Endometrium (tissue), 2 donors: Measurements from ENCODE around the gene NDUFAF2.

ENCODE experiments used
- FAIRE-seq: peaks from 2 replicates; lab custom pipeline; 2012; peaks lifted over from hg19 to GRCh38; lab: Jason Lieb, UNC
- donor health status: control.
- donor health status: control.

Gene NDUFAF2

GRCh38 chr5:61123145-61123544 is 178.1 kb downstream of the NDUFAF2 start:
- no peak for FAIRE-seq

DNA sequence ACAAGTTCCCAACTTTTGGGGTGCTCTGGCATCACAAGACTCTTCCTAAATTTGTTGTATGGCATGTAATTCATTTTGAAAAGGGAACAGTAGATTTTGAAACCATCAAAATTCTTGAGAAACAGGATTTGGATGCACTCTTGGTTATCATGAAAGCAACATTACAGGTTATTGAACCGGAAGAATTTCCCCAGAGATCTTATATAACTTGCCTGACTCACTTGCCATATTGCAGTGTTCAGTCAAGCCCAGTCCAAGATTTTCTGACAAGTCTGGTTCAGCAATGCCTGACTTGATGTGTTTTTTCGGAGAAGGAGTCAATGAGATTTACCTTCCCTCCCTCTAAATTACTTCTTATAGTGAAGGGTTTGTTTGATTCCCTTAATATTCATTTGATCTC is 185.3 kb downstream of the NDUFAF2 start:
- no peak for FAIRE-seq

DNA sequence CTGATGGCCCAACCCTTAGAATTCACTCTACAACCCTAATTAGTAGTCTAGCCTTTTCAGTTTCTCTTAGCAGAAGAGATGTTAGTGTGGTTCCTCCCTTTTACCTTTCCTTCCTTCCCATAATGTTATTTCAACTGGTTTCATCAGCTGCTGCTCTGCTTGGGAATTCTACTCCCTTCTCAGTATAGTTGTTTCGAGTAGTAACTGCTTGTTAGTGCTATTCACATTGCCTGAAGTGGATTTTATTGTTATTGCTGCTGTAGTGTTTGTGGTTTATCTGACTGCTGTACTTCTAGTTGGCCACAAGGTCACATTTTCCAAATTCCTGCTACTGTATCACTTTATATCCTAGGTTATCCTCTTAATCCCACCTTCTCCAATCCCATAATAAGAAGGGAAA is 187.6 kb downstream of the NDUFAF2 start:
- FAIRE-seq = no peak

DNA sequence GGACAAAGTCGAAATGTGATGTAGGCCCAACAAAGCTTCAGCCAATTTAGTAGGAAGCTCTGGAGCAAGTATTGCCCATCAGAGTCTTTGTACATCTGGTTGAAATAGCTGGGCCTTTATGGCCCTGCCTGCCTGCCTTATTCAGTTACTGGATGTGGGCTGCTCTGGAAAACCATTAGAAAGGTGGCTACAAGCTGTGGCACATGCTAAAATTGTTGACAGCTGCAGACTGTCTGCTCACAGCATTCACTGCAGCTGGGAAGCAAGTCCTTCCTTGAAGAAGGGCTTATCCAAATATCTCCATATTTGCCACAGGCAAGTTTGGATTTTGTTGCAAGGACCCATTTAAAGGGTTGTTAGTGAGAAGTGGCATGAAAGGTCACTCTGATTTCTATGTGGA is 192.8 kb downstream of the NDUFAF2 start:
- FAIRE-seq = no peak

GRCh38 chr5:61139094-61139873 is 194.3 kb downstream of the NDUFAF2 start:
- FAIRE-seq = no peak

- no peak for FAIRE-seq
Measured at GRCh38 chr5:61139931-61140330, 194.9 kb downstream of the NDUFAF2 start.

GRCh38 chr5:61141801-61142200 is 196.8 kb downstream of the NDUFAF2 start:
- FAIRE-seq = no peak

GRCh38 chr5:61142391-61142790 is 197.4 kb downstream of the NDUFAF2 start:
- FAIRE-seq = no peak

DNA sequence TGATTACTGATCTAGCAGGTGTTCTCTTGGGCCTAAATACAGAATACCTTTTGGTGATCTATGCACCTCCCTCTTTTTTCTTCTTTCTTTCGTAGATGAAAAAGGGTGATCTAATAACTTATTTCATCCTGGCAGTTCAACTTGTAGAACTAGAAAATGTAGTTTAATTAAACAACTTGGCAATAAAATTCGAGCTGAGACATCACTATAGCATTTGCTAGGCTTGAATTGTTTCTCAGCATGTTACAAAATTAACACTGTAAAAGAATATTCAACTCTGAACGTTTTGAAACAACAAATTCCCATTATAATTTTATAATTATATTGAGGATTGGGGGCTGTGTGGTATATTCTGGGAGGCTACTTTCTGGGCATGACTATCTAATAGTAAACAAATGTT is 197.8 kb downstream of the NDUFAF2 start:
- no peak for FAIRE-seq

GRCh38 chr5:61148515-61148914 is 203.5 kb downstream of the NDUFAF2 start:
- no peak for FAIRE-seq

DNA sequence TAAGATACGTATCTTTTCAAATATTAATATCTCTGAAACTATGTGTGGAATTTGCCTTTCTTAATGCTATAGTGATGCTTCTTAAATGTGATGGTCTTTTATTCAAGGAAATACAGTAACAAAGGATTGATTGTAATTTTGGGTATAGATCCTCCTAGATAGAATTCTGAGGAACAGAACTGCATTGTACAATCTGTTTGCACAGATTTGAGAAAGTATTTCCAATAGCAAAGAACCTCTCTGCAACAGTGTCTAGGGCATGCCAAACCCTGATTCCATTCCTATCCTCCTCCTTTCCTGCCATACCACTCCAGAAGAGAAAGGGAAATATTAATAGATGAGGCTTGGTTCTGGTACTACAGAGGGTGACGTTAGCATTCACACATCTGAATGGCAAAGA is 206.9 kb downstream of the NDUFAF2 start:
- no peak for FAIRE-seq

DNA sequence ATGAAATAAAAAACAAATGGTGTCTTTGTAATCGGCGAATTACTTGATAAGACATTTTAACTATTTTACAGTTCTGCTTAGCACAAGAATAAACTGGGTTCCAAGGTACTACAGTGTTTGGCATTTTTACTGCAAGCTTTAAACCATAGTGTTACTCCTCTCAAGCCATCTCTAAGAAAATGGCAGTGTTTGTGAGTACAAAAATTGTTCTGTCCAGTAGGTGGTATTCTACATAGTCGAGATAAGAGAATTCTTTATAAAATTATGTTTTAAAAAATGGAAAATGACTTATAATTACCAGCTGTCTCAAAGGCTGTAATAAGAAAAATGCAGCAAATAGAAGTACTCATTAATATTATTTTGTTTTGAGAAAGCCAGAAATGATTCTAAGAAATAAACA is 214.1 kb downstream of the NDUFAF2 start:
- FAIRE-seq = no peak

- no peak for FAIRE-seq
Measured at GRCh38 chr5:61159836-61160235, 214.8 kb downstream of the NDUFAF2 start.

DNA sequence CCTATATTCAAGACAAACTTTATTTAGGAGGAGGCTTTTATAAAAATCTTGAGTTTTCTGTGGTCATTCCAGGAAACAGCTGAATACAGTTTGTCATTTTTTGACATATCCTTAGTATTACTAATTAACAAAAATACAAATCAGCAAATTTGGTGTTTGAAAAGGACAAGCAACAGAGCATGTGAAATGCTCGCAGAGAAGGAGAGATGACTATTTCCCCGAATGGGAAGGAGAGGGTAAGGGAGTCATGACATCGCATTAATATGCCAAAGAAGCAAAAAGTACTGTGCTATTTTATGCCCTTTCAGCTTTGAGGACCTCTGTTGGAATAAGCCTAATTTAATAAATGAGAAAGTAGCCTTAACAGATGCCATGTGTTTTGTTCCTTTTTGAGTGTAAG is 215.5 kb downstream of the NDUFAF2 start:
- FAIRE-seq = no peak

DNA sequence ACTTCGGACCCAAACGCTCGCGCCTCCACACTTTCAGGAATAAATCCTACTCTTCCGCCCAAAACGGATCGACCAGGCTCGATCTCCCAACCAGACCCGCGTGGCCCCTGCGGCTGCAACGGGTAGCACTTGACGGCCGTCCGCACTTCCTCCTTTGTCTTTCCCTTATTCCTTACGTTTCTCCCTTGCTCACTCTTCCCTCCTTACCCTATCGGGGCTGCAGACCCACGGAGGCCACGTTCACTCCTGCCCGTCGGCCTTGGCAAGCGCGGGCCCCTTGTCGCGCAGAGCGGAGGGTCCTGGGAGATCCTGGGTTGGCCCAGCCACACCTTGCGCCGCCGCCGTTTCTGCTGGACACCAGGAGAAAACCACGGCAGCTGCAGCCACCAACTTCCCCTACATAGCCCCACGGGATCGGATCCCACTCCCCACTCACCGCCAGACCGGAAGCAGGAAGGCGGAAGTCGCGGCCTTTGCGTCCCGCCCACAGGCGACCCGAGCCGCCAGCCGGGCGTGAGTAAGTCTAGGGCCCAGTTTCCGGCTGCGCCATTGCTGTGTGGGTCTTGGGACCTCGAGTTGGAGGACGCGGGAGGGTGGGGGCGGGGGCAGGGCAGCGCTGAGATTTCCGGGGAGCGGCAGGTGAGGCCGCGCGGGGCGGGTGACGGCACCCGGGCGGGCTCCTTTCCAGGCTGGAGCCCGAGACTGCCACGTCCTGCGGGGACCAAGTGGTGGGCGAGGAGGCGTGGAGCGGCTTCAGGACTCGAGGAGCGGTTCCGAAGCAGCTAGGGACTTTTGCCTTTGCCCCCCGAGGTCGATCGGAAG is 217.2 kb downstream of the NDUFAF2 start, which contains the start of gene SMIM15:
Gene SMIM15, minus strand, starts transcription at position 459 of the 822 bp plus-strand sequence. CDS start 2,297 bp downstream, outside the sequence.
- no peak for FAIRE-seq

- no peak for FAIRE-seq
Measured at GRCh38 chr5:61162832-61163567, 218.0 kb downstream of the NDUFAF2 start.

GRCh38 chr5:61163905-61164304 is 218.9 kb downstream of the NDUFAF2 start:
- no peak for FAIRE-seq

GRCh38 chr5:61167382-61167781 is 222.4 kb downstream of the NDUFAF2 start:
- FAIRE-seq = no peak

DNA sequence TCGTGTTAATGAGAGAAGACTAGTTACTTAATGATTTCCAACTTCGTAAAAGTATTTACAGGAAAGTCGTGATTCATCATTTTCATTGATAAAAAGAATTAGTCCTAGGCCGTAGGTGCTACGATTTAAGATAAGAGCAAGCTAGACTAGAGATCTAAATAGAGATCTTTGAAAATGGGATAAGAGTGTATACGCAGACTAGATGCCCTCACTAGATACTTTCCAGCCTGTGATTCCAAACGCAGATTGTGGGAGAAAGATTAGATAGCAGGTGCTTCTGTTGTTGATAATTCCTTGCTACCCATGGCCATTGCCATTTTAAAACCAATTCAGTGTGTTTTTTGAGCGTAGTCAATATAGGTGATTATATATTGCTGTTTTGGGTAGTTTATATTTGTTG is 223.9 kb downstream of the NDUFAF2 start:
- no peak for FAIRE-seq

DNA sequence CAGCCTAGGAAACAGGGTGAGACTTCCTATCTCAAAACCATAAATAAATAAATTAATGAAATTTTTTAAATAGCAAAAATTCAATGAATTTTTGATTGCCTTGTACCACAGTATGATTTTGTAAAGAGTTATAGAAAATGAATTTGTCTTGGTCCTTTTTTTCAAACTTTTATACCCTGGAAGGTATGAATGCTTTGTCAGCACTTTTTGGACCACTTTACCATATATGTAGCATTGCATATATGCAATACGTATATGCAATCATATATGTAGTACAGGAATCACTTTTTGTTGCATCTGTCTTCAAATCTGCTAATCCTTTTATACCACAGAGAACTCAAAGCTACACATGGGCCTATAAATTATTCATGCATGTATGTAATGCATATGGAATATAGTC is 226.5 kb downstream of the NDUFAF2 start:
- no peak for FAIRE-seq

DNA sequence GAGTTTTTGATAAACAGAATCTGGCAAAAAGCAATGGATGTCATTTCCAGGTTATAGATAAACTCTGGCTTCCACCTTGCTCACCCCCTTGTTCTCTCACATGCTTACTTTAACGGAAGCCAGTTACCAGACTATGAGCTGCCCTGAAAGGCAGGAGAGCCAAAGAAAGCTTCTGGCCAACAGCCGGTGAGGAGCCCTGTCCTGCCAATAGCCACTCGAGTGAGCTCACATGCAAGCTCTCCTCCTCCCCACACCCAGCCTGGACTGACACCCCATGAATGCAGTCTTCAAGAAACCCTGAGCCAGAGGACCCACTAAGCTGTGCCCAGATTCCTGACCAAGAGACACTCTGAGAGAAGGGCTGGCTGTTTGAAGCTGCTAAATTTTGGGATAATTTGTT is 231.6 kb downstream of the NDUFAF2 start:
- no peak for FAIRE-seq

DNA sequence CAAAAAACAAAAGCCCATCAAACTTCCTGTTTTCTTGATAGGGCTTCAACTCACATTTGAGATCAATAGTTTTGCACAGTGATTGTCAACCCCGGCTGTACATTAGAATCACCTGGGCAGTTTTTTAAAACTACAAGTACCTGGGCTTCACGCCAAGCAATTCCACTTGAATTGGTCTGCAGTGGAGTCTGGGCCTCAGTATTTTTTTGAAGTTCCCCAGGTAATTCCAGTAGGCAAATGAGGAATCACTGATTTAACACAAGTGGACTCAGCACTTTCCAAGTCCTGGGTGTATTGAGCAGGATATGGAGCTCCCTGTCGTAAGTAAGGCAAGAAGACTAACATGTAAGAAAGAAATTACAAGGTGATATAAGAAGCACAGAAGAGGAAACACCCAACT is 232.1 kb downstream of the NDUFAF2 start:
- FAIRE-seq = no peak

DNA sequence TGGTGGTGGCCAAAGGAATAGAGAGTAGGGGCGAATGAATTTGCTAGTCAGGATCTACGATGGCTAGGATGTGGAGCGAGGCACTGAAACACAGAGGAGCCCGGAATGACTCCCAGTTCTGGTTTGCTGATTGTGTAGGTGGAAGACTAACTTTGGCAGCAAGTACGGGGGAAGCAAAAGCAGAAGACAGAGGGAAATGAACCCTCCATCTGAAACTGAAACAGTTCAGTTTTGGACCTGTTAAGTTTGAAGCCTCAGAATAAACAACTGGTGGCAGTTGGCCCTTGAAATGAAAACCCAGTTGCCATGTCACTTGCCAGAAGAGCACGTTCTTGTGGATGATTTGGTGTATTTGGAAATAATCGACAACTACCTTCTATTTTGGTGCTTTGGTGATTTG is 232.7 kb downstream of the NDUFAF2 start:
- FAIRE-seq = no peak
